Upper lobe of right lung (tissue), 1 donor: ENCODE data around the gene DNAH8. TPM values are rescaled to one million over a fixed set of nuclear protein-coding genes. Genes with fewer than 3 reads are reported as not detected.

Experiments
- ATAC-seq: fragments of 200-7000 bp; cut with Tn5 transposase; one replicate; pipeline ENCODE4 v1.9.1; 2020; ENCODE audit warnings: mild to moderate bottlenecking, moderate library complexity
- DNase-seq: peaks from one replicate; pipeline ENCODE4 v3.0.0-alpha.2; 2020
- H3K27ac ChIP-seq: fragments of 200-600 bp; one replicate; pipeline ENCODE4 v1.8.0; 2022
- H3K27me3 ChIP-seq: fragments of 200-600 bp; one replicate; pipeline ENCODE4 v1.8.0; 2022; ENCODE audit warnings: mild to moderate bottlenecking
- H3K36me3 ChIP-seq: fragments of 200-600 bp; one replicate; pipeline ENCODE4 v1.8.0; 2022
- H3K4me1 ChIP-seq: fragments of 200-600 bp; one replicate; pipeline ENCODE4 v1.8.0; 2022
- H3K4me3 ChIP-seq: fragments of 200-600 bp; one replicate; pipeline ENCODE4 v1.8.0; 2022; ENCODE audit warnings: mild to moderate bottlenecking
- H3K9me3 ChIP-seq: fragments of 200-600 bp; one replicate; pipeline ENCODE4 v1.8.0; 2022
- intact Hi-C: fragments of 100-400 bp; cut with DNase I; formaldehyde crosslinking; loops from one replicate; pipeline ENCODE4 v1.11.0; 2022
- total RNA-seq: library from RNA; stranded (reverse); fragmentation: NEBNext Ultra II Directional; extraction: Animal tissue kit (Norgen Biotek cat#: 25700); gene quantifications from one replicate; pipeline ENCODE4 v1.2.1, GENCODE V29; 2021
- TF ChIP-seq, protein P1 (sequence below): fragments of 200-600 bp; IDR thresholded peaks from one replicate; pipeline ENCODE4 v1.8.0; 2022; ENCODE audit warnings: antibody characterized with exemption
- donor health status: DM: no; HTN: yes; CAD: no; lungs with severe emphysema.

The DNAH8 gene
- total RNA-seq, 1 donor from 2014 or later: 0.17 TPM

DNA sequence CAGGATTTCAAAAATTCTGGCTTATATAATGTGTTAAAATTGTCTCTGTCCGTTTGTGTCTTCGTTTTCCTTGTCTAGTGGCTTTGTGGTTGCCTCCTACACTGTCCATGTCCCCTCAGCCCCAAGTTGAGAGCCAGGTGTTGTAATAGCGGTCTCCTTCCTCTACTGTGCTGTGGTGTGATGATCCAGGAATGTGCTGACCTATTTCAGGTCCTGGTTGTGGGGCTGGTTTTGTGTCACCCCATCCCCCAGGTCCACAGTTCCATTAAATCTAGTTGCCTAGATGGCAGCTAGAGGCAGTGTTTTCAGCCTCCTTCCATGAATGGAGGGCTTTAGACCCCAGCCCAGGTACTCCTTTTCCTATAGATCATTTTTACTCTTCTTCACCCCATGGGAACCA, 128.7 kb downstream of the DNAH8 start:
- Histone ChIP-seq H3K27me3 (no peaks in the 10 kb centered on the region), H3K4me1 (no peaks in the 10 kb centered on the region), H3K4me3 (no peak overlapping the region), H3K27ac (no peak overlapping the region), H3K36me3 (no peaks in the 10 kb centered on the region), H3K9me3 (no peaks in the 10 kb centered on the region)
- ATAC-seq: no peak
- no peak for DNase-seq
- TF ChIP-seq, protein P1, sequence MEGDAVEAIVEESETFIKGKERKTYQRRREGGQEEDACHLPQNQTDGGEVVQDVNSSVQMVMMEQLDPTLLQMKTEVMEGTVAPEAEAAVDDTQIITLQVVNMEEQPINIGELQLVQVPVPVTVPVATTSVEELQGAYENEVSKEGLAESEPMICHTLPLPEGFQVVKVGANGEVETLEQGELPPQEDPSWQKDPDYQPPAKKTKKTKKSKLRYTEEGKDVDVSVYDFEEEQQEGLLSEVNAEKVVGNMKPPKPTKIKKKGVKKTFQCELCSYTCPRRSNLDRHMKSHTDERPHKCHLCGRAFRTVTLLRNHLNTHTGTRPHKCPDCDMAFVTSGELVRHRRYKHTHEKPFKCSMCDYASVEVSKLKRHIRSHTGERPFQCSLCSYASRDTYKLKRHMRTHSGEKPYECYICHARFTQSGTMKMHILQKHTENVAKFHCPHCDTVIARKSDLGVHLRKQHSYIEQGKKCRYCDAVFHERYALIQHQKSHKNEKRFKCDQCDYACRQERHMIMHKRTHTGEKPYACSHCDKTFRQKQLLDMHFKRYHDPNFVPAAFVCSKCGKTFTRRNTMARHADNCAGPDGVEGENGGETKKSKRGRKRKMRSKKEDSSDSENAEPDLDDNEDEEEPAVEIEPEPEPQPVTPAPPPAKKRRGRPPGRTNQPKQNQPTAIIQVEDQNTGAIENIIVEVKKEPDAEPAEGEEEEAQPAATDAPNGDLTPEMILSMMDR: no peak
- intact Hi-C loops: no loop called here

DNA sequence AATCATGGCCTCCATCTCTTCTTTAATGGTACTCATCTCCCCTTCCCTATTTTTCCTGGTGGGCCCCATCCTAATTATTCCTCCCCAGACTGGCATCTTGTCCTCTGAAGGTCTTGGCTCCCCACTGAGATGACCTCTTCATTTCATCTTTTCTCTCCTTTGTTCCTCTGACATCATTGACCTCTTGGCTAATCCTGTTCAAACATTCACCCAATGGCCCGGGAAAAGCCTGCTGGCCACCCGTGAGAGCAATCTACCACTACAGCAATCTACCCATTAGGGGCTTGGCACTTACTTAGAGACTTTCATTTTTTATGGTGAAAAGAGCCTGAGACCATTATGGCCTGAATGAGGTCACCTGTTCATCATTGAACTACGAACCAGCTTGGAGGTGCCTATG, 130.8 kb downstream of the DNAH8 start:
- ATAC-seq: no peak

DNA sequence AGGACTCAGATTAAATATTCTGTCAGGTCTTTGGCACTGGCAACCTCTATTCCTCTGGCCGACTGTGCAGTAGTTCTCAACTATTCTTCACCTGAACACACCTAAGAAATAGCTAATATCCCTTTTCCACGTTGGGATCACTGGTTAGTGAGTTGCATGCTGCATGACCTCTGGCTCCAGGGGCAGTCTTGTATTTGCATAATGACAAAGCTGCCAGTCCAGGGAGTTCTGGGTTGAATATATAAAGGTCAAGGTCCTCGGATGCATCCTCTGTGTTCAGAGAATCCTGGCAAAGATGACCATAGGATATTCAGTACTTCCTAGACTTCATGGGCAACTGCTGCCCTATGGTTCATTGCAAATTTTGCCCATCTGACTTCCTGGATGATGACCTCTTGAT, 131.2 kb downstream of the DNAH8 start:
- no peaks in the 10 kb centered on the region for H3K9me3 ChIP-seq
- H3K4me1 ChIP-seq: no peaks in the 10 kb centered on the region
- no peaks in the 10 kb centered on the region for H3K27me3 ChIP-seq
- ATAC-seq (no peak), DNase-seq (no peak)
- no peaks in the 10 kb centered on the region for H3K36me3 ChIP-seq
- intact Hi-C loops: no loop called here
- no peak overlapping the region for H3K4me3 ChIP-seq
- TF ChIP-seq, protein P1: no peak
- no peak overlapping the region for H3K27ac ChIP-seq

More for the DNA sequence above, 130.8 kb downstream of the DNAH8 start:
- Histone ChIP-seq H3K4me3 (no peak overlapping the region), H3K27me3 (no peaks in the 10 kb centered on the region), H3K36me3 (no peaks in the 10 kb centered on the region), H3K27ac (no peak overlapping the region), H3K9me3 (no peaks in the 10 kb centered on the region), H3K4me1 (no peaks in the 10 kb centered on the region)
- no peak for DNase-seq
- TF ChIP-seq, protein P1: no peak
- intact Hi-C loops: no loop called here

DNA sequence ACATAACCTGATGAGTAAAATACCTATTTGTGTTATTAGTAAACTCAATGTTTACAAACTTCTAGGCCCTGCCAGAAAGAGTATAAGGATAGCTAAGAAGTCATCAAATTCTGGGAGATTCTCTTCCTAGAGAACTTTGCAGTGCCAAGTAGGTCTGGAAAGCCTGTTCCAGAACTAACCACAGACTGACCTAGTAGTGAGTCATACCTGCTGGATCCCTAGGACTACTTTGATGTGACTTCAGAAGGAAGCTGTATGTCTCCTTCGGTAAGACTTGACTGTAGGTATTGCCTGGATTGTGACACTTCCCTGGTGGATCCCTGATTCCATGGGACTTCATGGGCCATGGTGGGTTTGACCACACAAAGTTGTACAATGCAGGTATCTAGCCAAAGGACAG, 131.7 kb downstream of the DNAH8 start:
- Histone ChIP-seq H3K9me3 (no peaks in the 10 kb centered on the region), H3K36me3 (no peaks in the 10 kb centered on the region), H3K4me1 (no peaks in the 10 kb centered on the region), H3K27me3 (no peaks in the 10 kb centered on the region), H3K27ac (no peak overlapping the region), H3K4me3 (no peak overlapping the region)
- ATAC-seq (no peak), DNase-seq (no peak)
- intact Hi-C loops: no loop called here
- TF ChIP-seq, protein P1: no peak

DNA sequence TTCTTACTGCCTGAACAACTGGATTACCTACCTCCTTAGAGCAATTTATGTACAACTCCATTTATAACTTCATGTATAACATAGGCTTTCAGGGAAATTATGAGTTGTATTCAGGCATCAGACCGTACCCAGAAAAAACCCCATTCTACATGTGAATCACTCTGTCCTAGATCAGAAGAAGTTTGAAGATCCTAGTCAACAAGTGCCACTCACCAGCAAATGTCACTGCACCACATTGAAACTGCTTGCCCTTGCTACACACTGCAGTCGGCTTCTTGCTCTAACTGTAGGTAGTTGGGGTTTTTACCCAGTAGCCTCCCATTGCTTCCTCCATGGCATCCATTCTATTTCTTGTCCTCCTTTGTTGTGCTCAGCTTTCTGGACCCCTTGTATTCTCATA, 132.4 kb downstream of the DNAH8 start:
- Histone ChIP-seq H3K27me3 (no peaks in the 10 kb centered on the region), H3K4me3 (no peak overlapping the region), H3K36me3 (no peaks in the 10 kb centered on the region), H3K27ac (no peak overlapping the region), H3K4me1 (no peaks in the 10 kb centered on the region), H3K9me3 (no peaks in the 10 kb centered on the region)
- TF ChIP-seq, protein P1: no peak
- no peak for ATAC-seq
- no peak for DNase-seq
- intact Hi-C loops: no loop called here

DNA sequence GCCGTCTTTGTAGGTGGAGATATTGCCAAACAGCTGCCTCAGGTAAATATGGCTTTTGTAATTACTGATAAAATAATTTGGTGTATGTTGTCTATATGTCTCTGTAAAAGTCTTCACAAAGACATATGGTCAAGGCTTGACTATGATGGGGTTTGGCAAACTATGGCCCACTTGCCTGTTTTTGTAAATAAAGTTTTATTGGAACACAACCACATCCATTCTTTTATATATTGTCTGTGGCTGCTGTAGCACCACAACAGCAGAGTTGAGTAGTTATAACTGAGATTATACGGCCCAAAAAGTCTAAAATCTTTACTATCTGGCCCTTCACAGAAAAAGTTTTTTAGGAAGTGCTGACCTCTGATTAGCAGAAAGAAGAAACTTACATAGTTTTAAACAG, 133.6 kb downstream of the DNAH8 start:
- Histone ChIP-seq H3K9me3 (no peaks in the 10 kb centered on the region), H3K27ac (no peak overlapping the region), H3K36me3 (no peaks in the 10 kb centered on the region), H3K4me3 (no peak overlapping the region), H3K27me3 (no peaks in the 10 kb centered on the region), H3K4me1 (no peaks in the 10 kb centered on the region)
- TF ChIP-seq, protein P1: no peak
- DNase-seq: no peak
- intact Hi-C loops: no loop called here
- ATAC-seq: no peak
